ENCODE results near the gene ZNF496.
"Not testable (repeated sequence)": the region's sequence is repeated elsewhere in the genome, so short reads cannot be mapped to it uniquely, and the experiment has no call there.

Gene ZNF496

GRCh38 chr1:247331525-247332214, at the start of gene ZNF496:
TSS of gene ZNF496 (minus strand) at chr1:247331867. CDS start at chr1:247329578, 2,289 bp downstream.
- DNase-seq, result peak; percentile 33

- DNase-seq, result no peak
These were observed 46.8 kb upstream of the ZNF496 start for GRCh38 chr1:247378334-247379073.

GRCh38 chr1:247377656-247378055, 46.0 kb upstream of the ZNF496 start:
- not testable (repeated sequence) for DNase-seq

GRCh38 chr1:247376659-247377058, 45.0 kb upstream of the ZNF496 start:
- DNase-seq, result no peak

DNA sequence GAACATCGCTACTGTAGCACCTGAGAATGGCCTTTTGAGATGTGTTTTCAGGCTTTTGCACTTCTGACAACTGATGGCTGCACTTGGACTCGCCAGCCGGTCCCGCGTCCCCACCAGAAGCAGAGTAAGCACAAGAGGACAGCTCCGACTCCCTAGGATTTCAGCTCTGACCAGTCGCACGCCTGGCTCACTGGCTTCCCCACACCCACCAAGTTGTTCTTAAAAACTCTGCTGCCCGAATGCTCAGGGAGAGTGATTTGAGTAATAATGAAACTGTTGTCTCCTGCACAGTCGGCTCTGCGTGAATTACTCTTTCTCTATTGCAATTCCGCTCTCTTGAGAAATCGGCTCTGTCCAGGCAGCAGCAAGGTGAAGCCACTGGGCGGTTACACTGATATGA, 44.1 kb upstream of the ZNF496 start:
- no peak for DNase-seq

DNA sequence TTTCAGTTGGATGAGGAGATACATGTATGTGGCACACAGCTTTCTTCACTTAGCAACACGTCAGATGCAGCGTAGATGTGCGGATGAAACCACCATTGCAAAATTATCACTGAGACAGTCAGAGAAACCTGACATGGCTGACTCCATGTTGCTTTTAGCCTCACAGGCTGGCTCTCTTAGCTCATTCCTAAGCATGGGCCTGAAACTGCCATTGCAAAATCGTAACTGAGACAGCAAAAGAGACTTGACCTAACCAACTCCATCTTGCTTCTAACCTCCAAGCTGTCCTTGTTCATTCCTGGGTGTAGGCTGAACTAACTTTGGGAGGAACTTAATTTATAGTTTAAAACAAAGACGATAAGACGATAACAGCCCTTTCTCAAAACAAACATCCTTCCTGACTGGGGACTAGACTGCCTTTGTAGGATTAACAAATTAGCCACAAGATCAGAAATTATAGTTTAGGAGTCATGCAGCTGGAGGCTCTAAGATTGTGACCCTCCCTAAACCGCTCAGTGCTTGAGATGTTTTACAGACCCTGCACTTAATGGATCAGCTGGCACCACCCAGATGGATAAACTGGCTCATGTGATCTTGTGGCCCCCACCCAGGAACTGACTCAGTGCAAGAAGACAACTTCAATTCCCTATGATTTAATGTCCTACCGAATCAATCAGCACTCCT, 43.1 kb upstream of the ZNF496 start:
- not testable (repeated sequence) for DNase-seq

GRCh38 chr1:247373721-247374141, 42.1 kb upstream of the ZNF496 start:
- no peak for DNase-seq

GRCh38 chr1:247371801-247372259, 40.2 kb upstream of the ZNF496 start:
- DNase-seq, result no peak

GRCh38 chr1:247370786-247371732, 39.4 kb upstream of the ZNF496 start:
- no peak for DNase-seq

DNA sequence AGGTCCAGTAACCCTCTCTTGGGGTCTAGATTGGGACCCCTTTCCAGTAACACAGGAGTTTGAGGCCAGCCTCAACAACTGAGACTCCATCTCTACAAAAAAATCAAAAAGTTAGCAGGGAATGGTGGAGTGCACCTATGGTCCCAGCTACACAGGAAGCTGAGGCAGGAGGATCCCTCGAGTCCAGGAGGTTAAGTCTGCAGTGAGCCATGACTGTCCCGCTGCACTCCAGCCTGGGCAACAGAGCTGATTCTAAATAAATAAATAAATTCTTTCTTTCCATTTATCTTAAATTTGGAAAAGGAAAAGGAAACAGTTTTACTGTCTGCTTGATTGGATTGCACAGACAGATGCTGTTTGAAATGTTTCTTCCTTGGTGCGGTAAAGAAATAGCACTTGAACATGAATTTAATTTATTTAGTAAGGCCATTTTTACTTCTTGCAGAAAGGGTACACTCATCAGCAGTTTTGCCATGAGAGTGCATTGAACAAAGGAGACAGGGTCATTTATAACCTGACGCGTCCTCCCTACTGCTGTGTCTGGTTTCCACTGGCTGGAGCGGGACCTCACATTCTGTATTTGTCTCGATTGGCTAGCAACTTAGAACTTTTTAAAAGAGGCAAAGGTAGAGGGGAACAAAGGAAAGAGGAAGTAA, 37.0 kb upstream of the ZNF496 start:
- DNase-seq, result no peak

DNA sequence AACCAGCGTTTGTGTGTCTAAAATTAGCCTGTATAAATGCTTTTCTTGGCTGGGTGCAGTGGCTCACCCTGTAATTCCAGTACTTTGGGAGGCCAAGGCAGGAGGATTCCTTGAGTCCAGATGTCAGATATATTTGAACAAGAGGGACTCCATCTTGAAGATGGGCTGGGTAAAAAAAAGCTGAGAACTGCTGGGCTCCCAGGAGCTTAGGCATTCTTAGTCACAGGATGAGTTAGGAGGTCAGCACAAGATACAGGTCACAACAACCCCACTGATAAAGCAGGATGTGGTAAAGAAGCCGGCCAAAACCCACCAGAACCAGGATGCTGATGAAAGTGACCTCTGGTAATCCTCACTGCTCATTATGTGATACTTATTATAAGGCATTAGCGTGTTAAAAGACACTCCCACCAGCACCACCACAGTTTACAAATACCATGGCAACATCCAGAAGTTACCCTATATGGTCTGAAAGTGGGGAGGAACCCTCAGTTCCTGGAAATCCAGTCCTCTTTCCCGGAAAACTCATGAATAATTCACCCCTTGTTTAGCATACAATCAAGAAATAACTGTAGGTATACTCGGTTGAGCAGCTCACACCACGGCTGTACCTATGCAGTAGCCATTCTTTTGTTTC, 36.2 kb upstream of the ZNF496 start:
- DNase-seq, result no peak

DNA sequence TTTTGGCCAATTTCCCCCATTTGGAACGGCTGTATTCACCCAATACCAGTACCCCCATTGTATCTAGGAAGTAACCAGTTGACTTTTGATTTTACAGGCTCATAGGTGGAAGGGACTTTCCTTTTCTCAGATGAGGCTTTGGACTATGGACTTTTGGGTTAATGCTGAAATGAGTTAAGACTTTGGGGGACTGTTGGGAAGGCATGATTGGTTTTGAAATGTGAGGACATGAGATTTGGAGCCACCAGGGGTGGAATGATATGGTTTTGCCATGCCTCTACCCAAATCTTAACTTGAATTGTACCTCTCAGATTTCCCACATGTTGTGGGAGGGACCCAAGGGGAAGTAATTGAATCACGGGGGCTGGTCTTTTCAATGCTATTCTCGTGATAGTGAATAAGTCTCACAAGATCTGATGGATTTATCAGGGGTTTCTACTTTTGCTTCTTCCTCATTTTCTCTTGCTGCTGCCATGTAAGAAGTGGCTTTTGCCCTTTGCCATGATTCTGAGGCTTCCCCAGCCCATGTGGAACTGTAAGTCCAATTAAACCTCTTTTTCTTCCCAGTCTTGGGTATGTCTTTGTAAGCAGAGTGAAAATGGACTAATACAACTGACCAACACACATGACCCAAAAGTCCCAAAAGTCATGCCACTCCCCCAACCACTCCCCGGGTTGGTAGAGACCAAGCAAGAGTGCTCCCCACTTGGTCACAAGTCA, 35.4 kb upstream of the ZNF496 start:
- DNase-seq, result no peak

- not testable (repeated sequence) for DNase-seq
These were observed 34.7 kb upstream of the ZNF496 start for GRCh38 chr1:247366345-247366744.

DNA sequence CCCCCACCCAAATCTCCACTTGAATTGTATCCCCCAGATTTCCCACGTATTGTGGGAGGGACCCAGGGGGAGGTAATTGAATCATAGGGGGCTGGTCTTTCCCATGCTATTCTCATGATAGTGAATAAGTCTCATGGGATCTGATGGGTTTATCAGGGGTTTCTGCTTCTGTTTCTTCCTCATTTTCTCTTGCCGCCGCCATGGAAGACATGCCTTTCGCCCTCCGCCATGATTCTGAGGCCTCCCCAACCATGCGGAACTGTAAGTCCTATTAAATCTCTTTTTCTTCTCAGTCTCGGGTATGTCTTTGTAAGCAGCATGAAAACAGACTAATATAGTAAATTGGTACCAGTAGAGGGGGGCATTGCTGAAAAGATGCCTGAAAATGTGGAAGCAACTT, 33.4 kb upstream of the ZNF496 start:
- no peak for DNase-seq

DNA sequence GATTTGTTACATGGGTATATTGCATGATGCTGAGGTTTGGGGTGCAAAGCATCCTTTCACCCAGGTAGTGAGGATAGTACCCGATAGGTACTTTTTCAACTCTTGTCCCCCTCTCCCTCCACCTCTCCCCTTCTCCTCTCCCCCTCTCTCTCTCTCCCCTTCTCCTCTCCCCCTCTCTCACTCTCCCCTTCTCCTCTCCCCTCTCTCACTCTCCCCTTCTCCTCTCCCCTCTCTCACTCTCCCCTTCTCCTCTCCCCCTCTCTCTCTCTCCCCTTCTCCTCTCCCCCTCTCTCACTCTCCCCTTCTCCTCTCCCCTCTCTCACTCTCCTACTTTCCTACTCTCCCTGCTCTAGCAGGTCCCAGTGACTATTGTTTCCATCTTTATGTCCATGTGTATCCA, 31.3 kb upstream of the ZNF496 start:
- not testable (repeated sequence) for DNase-seq

GRCh38 chr1:247362153-247362552, 30.5 kb upstream of the ZNF496 start:
- no peak for DNase-seq

- DNase-seq, result no peak
These were observed 29.5 kb upstream of the ZNF496 start for GRCh38 chr1:247360991-247361731.

- no peak for DNase-seq
These were observed 28.6 kb upstream of the ZNF496 start for GRCh38 chr1:247360116-247360898.

- no peak for DNase-seq
These were observed 27.9 kb upstream of the ZNF496 start for GRCh38 chr1:247359559-247359958.

Data from NCI-H2029 treated with DMSO at 0.1 percent for 48 hours (cell line).